Activated CD4-positive, alpha-beta T cell treated with anti-CD3 and anti-CD28 coated beads for 36 hours (primary cell): ENCODE measurements around the gene XKR3. TPM values are rescaled to one million over a fixed set of nuclear protein-coding genes. Genes with fewer than 3 reads are reported as not detected.
"Not testable (repeated sequence)": the region's sequence is repeated elsewhere in the genome, so short reads cannot be mapped to it uniquely, and the experiment has no call there.

Source experiments
- ATAC-seq: fragments of 200-7000 bp; cut with Tn5 transposase; one replicate; pipeline ENCODE4 v1.10.0; 2021; ENCODE audit warnings: mild to moderate bottlenecking, moderate library complexity
- CTCF ChIA-PET: fragments of 350-600 bp; sonication (Branson Sonifier 250); formaldehyde crosslinking; loops from one replicate; lab custom pipeline; 2021; ENCODE audit warnings: antibody characterized with exemption; lab: Charles Lee
- POLR2A ChIA-PET: fragments of 350-600 bp; sonication (Branson Sonifier 250); formaldehyde crosslinking; loops from one replicate; lab custom pipeline; 2021; ENCODE audit warnings: antibody characterized with exemption, inconsistent platforms; lab: Charles Lee
- DNase-seq: peaks from one replicate; pipeline ENCODE4 v3.0.0-alpha.2; 2020
- H3K27ac Mint-ChIP-seq: one replicate; pipeline ENCODE4 v1.8.0; 2021; ENCODE audit warnings: mixed read lengths
- H3K27me3 Mint-ChIP-seq: one replicate; pipeline ENCODE4 v1.8.0; 2021; ENCODE audit warnings: mixed read lengths
- H3K36me3 Mint-ChIP-seq: one replicate; pipeline ENCODE4 v1.8.0; 2021; ENCODE audit warnings: low read depth, mixed read lengths
- H3K4me1 Mint-ChIP-seq: one replicate; pipeline ENCODE4 v1.8.0; 2021; ENCODE audit warnings: mixed read lengths
- H3K4me3 Mint-ChIP-seq: one replicate; pipeline ENCODE4 v1.8.0; 2021; ENCODE audit warnings: mild to moderate bottlenecking, moderate library complexity, mixed read lengths
- H3K9me3 Mint-ChIP-seq: one replicate; pipeline ENCODE4 v1.8.0; 2021; ENCODE audit warnings: low read depth, mixed read lengths
- intact Hi-C, 2 experiments: fragments of 100-400 bp; cut with DNase I in 1 of 2; cut with micrococcal nuclease in 1 of 2; formaldehyde crosslinking; loops; one replicate each; pipeline versions ENCODE4 v1.14.2 to v1.15.1; 2022 to 2024; cut with DNase I, micrococcal nuclease
- total RNA-seq, 2 experiments: library from RNA; stranded (reverse); gene quantifications; one replicate each; pipeline ENCODE4 v1.2.3, GENCODE V29; 2021

The XKR3 gene
- total RNA-seq, 2 experiments from 2014 or later: not detected

- H3K9me3 Mint-ChIP-seq, POLR2A ChIA-PET, H3K4me3 Mint-ChIP-seq, CTCF ChIA-PET, ATAC-seq, H3K4me1 Mint-ChIP-seq, H3K27me3 Mint-ChIP-seq, H3K27ac Mint-ChIP-seq, DNase-seq, intact Hi-C loops, H3K36me3 Mint-ChIP-seq: not testable (repeated sequence)
These were observed 77.7 kb downstream of the XKR3 start for GRCh38 chr22:16747266-16748159.

GRCh38 chr22:16734271-16734670, 90.9 kb downstream of the XKR3 start:
- H3K27ac Mint-ChIP-seq, DNase-seq, H3K27me3 Mint-ChIP-seq, POLR2A ChIA-PET, H3K36me3 Mint-ChIP-seq, CTCF ChIA-PET, intact Hi-C loops, ATAC-seq, H3K4me3 Mint-ChIP-seq, H3K4me1 Mint-ChIP-seq, H3K9me3 Mint-ChIP-seq: not testable (repeated sequence)

Other genes with a start within 250 kb of the XKR3 start
- gene CCT8L2, start 232.6 kb downstream of the XKR3 start, total RNA-seq: not detected
- gene GAB4, start 182.8 kb upstream of the XKR3 start, total RNA-seq: not detected